GM21447 (cell line): ENCODE data around the gene SUPT5H.

ENCODE experiments used
- ATAC-seq: cut with Tn5 transposase; IDR thresholded peaks from one replicate; pipeline ENCODE4 v1.9.1; 2021; ENCODE audit not compliant: unreplicated experiment

Gene SUPT5H

GRCh38 chr19:39518975-39519374, 73.6 kb downstream of the SUPT5H start:
- ATAC-seq, result no peak

DNA sequence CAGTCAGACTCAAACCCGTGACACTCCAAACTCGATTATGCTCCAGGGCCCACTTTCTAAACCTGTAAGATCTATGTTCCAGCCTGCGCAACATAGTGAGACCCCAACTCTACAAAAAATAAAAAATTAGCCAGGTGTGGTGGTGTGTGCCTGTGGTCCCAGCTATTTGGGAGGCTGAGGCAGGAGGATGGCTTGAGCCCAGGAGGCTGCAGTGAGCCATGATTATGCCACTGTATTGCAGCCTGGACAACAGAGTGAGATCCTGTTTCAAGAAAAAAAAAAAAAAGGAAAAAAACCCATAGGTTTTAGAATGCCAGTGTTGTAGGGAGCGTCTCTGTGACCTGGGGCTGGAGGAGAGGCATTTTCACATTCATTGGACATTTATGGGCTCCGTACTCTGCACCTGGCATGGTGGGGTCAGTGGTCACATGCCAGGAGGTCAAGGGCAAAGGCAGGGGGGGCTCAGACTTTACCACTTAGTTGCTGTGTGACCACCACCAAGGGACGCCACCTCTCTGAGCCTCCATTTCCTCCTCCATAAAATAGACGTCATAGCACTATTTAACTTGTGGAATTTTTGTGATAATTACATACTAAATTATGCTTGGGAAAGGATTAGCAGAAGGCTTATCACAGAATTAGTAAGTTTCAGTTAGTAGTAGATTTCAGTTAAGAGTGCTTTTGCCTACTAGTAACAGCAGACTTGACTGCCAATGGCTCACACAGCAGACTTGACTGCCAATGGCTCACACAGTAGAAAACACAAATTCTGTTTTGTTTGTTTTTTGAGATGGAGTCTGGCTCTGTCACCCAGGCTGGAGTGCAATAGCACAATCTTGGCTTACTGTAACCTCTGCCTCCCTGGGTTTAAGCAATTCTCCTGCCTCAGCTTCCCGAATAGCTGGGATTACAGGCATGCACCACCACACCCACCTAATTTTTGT, 75.4 kb downstream of the SUPT5H start:
- ATAC-seq, result no peak

- no peak for ATAC-seq
Measured at GRCh38 chr19:39524495-39524894, 79.1 kb downstream of the SUPT5H start.

GRCh38 chr19:39525205-39525604, 79.8 kb downstream of the SUPT5H start:
- ATAC-seq, result no peak
